Mammary epithelial cell (primary cell): ENCODE measurements around the gene SSBP3.

Source experiments
- EZH2 ChIP-seq: IDR thresholded peaks from 2 replicates; pipeline ENCODE4 v1.6.1; 2012; ENCODE audit warnings: low read length, inconsistent platforms, borderline replicate concordance
- TF ChIP-seq, protein P1 (sequence below), 2 donors: IDR thresholded peaks in 1 of 2; conservative IDR thresholded peaks in 1 of 2; 2 replicates each; pipeline ENCODE4 v1.5.1; 2011 to 2012; ENCODE audit warnings: inconsistent platforms in 2 of 2, low read length in 2 of 2, mild to moderate bottlenecking in 2 of 2, control low read depth in 1 of 2, low read depth in 1 of 2; ENCODE audit not compliant: insufficient read depth in 1 of 2; ENCODE audit errors: extremely low read depth in 1 of 2

- no peak for TF ChIP-seq EZH2
- TF ChIP-seq, protein P1, sequence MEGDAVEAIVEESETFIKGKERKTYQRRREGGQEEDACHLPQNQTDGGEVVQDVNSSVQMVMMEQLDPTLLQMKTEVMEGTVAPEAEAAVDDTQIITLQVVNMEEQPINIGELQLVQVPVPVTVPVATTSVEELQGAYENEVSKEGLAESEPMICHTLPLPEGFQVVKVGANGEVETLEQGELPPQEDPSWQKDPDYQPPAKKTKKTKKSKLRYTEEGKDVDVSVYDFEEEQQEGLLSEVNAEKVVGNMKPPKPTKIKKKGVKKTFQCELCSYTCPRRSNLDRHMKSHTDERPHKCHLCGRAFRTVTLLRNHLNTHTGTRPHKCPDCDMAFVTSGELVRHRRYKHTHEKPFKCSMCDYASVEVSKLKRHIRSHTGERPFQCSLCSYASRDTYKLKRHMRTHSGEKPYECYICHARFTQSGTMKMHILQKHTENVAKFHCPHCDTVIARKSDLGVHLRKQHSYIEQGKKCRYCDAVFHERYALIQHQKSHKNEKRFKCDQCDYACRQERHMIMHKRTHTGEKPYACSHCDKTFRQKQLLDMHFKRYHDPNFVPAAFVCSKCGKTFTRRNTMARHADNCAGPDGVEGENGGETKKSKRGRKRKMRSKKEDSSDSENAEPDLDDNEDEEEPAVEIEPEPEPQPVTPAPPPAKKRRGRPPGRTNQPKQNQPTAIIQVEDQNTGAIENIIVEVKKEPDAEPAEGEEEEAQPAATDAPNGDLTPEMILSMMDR (conservative IDR thresholded peaks at IDR 0.05 in 1 of 2, IDR thresholded peaks at IDR 0.05 in 1 of 2; ENCODE audit: extremely low read depth in 1 of 2, insufficient read depth in 1 of 2, low read depth in 1 of 2, low read length in 2 of 2): no peak
Observed at GRCh38 chr1:54340878-54341277, 65.3 kb downstream of the SSBP3 start.
